ENCODE results near the gene HMGXB4.
A peak's percentile ranks its signal among the peaks of the same experiment; 100 is the strongest.

HMGXB4 gene, protein sequence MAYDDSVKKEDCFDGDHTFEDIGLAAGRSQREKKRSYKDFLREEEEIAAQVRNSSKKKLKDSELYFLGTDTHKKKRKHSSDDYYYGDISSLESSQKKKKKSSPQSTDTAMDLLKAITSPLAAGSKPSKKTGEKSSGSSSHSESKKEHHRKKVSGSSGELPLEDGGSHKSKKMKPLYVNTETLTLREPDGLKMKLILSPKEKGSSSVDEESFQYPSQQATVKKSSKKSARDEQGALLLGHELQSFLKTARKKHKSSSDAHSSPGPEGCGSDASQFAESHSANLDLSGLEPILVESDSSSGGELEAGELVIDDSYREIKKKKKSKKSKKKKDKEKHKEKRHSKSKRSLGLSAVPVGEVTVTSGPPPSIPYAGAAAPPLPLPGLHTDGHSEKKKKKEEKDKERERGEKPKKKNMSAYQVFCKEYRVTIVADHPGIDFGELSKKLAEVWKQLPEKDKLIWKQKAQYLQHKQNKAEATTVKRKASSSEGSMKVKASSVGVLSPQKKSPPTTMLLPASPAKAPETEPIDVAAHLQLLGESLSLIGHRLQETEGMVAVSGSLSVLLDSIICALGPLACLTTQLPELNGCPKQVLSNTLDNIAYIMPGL

DNA sequence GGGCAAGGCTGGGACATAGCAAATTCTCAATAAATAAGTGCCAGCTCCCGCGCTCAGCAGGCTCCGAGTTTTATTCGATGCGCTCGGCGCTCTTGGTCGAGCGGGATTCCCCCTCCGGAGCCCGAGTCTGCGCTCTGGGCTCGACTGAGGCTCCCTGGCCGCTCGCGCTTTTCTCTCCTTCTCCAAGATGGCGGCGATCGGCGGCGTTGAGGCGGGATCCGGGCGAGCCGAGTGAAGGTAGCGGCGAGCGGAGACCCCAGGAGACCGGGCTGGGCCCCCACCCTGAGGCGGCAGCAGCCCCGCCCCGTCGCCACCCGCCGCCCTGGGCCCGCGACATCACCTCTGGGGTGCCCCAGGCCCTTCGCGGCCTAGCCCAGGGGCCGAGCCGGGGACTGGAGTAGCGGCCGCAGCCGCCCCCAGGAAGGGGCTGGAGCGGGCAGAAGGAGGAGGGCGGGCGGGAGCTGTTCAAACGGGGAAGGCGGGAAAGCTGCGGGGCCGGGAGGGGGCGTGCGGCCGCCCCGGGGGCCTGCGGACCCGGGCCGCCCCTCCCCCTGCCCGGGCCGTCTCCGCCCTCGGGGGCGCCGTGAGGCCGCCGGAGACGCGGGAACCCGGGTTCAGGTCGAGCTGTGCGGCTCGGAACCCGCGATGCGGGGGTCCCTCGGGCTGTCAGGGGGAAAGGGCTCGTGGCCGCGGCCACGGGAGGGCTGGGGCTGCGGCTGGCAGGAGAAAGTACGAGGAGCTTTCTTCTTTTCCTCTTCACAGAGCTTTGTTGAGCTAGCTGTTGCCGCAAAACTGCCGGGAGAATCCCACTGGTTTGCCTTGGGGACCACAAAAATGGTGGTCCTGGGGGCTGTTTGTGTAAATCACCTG is at the start of gene HMGXB4:
TSS of gene HMGXB4 (plus strand) at position 173 of the 870 bp plus-strand sequence. CDS start 4,898 bp downstream, outside the sequence.
- H3K36me3 ChIP-seq (ENCODE audit: control insufficient read depth, low read depth, low read length): peaks cover 27% of the 10 kb centered on the region
- peaks cover 12% of the 10 kb centered on the region for H3K4me1 ChIP-seq (ENCODE audit: control insufficient read depth, low read depth, low read length)
- H3K9ac ChIP-seq (ENCODE audit: low read length): peak within 1 kb of the TSS; percentile 91
- peak within 1 kb of the TSS; percentile 76 for H3K27ac ChIP-seq (ENCODE audit: low read length)
- H3K4me3 ChIP-seq (ENCODE audit: low read length): peak within 1 kb of the TSS; percentile 94
- H3K27me3 ChIP-seq (ENCODE audit: control insufficient read depth, insufficient read depth, low read length): no peaks in the 10 kb centered on the region
- no peaks in the 10 kb centered on the region for H3K9me3 ChIP-seq (ENCODE audit: control insufficient read depth, low read depth, low read length)

DNA sequence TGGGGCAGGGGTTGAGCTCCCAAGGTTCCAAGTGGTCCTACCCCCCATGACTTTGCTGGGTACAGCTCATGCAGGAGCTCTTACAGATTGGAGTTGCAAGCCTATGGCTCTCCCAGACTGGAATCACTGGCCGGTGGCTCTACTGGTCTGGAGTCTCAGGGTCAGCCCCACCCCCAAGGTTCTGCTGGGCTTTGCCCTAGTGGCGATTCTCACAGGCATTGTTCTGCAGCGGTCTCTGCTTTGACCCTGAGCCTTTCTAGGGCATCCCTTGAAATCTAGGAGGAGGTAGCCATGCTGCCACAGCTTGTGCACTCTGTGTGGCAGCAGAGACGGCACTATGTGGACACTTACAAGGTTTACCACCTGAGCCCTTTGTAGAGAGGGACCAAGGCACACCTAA is 49.3 kb upstream of the HMGXB4 start:
- Histone ChIP-seq H3K4me3 (ENCODE audit: low read length) (no peak overlapping the region), H3K27me3 (ENCODE audit: control insufficient read depth, insufficient read depth, low read length) (no peaks in the 10 kb centered on the region), H3K36me3 (ENCODE audit: control insufficient read depth, low read depth, low read length) (no peaks in the 10 kb centered on the region), H3K4me1 (ENCODE audit: control insufficient read depth, low read depth, low read length) (no peaks in the 10 kb centered on the region), H3K27ac (ENCODE audit: low read length) (no peak overlapping the region), H3K9me3 (ENCODE audit: control insufficient read depth, low read depth, low read length) (no peaks in the 10 kb centered on the region), H3K9ac (ENCODE audit: low read length) (no peak overlapping the region)

DNA sequence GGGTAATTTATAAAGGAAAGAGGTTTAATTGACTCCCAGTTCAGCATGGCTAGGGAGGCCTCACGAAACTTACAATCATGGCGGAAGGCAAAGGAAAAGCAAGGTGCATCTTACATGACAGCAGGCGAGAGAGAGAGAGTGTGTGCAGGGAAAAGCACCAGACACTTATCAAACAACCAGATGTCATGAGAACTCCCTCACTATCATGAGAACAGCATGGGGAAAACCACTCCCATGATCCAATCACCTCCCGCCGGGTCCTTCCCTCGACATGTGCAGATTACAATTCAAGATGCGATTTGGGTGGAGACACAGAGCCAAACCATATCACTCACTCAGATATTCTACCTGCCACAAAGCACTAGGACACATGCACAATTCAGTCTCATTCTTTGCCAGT is 48.1 kb upstream of the HMGXB4 start:
- Histone ChIP-seq H3K4me1 (ENCODE audit: control insufficient read depth, low read depth, low read length) (no peaks in the 10 kb centered on the region), H3K27me3 (ENCODE audit: control insufficient read depth, insufficient read depth, low read length) (no peaks in the 10 kb centered on the region), H3K9ac (ENCODE audit: low read length) (no peak overlapping the region), H3K4me3 (ENCODE audit: low read length) (no peak overlapping the region), H3K9me3 (ENCODE audit: control insufficient read depth, low read depth, low read length) (no peaks in the 10 kb centered on the region), H3K36me3 (ENCODE audit: control insufficient read depth, low read depth, low read length) (no peaks in the 10 kb centered on the region), H3K27ac (ENCODE audit: low read length) (no peak overlapping the region)

DNA sequence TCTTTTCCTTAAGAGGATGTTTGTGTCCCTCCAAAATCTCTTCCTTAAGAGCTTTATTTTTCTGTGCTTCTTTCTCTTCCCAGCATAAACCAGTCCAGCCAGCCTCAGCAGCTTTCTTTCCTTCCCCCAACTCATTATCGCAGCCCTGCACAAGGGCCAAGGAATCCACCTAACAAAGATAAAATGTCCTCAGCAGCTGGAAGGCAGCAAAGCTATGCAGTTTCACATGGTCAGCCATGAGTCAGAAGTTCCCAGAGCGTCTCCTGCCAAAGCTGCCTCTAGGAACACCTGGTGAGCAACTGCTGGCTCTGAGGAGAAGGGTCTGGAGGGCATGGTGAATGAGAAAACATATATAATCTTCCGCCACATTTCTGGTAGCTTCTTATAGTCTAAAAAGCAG is 45.3 kb upstream of the HMGXB4 start:
- Histone ChIP-seq H3K36me3 (ENCODE audit: control insufficient read depth, low read depth, low read length) (no peaks in the 10 kb centered on the region), H3K4me3 (ENCODE audit: low read length) (no peak overlapping the region), H3K27ac (ENCODE audit: low read length) (no peak overlapping the region), H3K9me3 (ENCODE audit: control insufficient read depth, low read depth, low read length) (no peaks in the 10 kb centered on the region), H3K9ac (ENCODE audit: low read length) (no peak overlapping the region), H3K27me3 (ENCODE audit: control insufficient read depth, insufficient read depth, low read length) (no peaks in the 10 kb centered on the region), H3K4me1 (ENCODE audit: control insufficient read depth, low read depth, low read length) (no peaks in the 10 kb centered on the region)

DNA sequence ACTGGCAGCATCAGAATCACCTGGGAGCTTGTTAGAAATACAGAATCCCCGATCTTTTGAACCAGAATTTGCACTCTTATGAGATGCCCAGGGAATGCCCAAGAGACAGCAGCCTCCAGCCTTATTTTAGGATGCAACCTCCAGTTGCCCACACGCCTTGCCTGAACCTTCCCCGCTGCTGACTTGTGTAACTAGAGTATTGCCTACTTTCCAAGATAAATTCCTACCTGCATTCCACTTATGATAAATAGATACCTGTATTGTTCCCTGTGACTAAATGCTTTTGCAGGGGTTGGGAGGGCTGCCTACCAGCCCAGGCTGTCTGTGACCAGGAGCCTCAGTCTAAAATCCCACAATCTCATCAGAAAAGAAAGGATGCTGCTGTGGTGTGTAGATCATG is 44.3 kb upstream of the HMGXB4 start:
- Histone ChIP-seq H3K27me3 (ENCODE audit: control insufficient read depth, insufficient read depth, low read length) (no peaks in the 10 kb centered on the region), H3K27ac (ENCODE audit: low read length) (no peak overlapping the region), H3K9me3 (ENCODE audit: control insufficient read depth, low read depth, low read length) (no peaks in the 10 kb centered on the region), H3K36me3 (ENCODE audit: control insufficient read depth, low read depth, low read length) (no peaks in the 10 kb centered on the region), H3K9ac (ENCODE audit: low read length) (no peak overlapping the region), H3K4me1 (ENCODE audit: control insufficient read depth, low read depth, low read length) (no peaks in the 10 kb centered on the region), H3K4me3 (ENCODE audit: low read length) (no peak overlapping the region)

GRCh38 chr22:35214968-35215367 is 42.3 kb upstream of the HMGXB4 start:
- Histone ChIP-seq H3K9ac (ENCODE audit: low read length) (no peak overlapping the region), H3K4me3 (ENCODE audit: low read length) (no peak overlapping the region), H3K4me1 (ENCODE audit: control insufficient read depth, low read depth, low read length) (no peaks in the 10 kb centered on the region), H3K36me3 (ENCODE audit: control insufficient read depth, low read depth, low read length) (no peaks in the 10 kb centered on the region), H3K27me3 (ENCODE audit: control insufficient read depth, insufficient read depth, low read length) (no peaks in the 10 kb centered on the region), H3K27ac (ENCODE audit: low read length) (no peak overlapping the region), H3K9me3 (ENCODE audit: control insufficient read depth, low read depth, low read length) (no peaks in the 10 kb centered on the region)

GRCh38 chr22:35215993-35216392 is 41.3 kb upstream of the HMGXB4 start:
- H3K9ac ChIP-seq (ENCODE audit: low read length): no peak overlapping the region
- no peak overlapping the region for H3K4me3 ChIP-seq (ENCODE audit: low read length)
- H3K9me3 ChIP-seq (ENCODE audit: control insufficient read depth, low read depth, low read length): no peaks in the 10 kb centered on the region
- no peaks in the 10 kb centered on the region for H3K36me3 ChIP-seq (ENCODE audit: control insufficient read depth, low read depth, low read length)
- no peak overlapping the region for H3K27ac ChIP-seq (ENCODE audit: low read length)
- H3K27me3 ChIP-seq (ENCODE audit: control insufficient read depth, insufficient read depth, low read length): no peaks in the 10 kb centered on the region
- H3K4me1 ChIP-seq (ENCODE audit: control insufficient read depth, low read depth, low read length): no peaks in the 10 kb centered on the region

GRCh38 chr22:35217527-35217926 is 39.8 kb upstream of the HMGXB4 start:
- Histone ChIP-seq H3K9ac (ENCODE audit: low read length) (no peak overlapping the region), H3K27me3 (ENCODE audit: control insufficient read depth, insufficient read depth, low read length) (no peaks in the 10 kb centered on the region), H3K9me3 (ENCODE audit: control insufficient read depth, low read depth, low read length) (no peaks in the 10 kb centered on the region), H3K27ac (ENCODE audit: low read length) (no peak overlapping the region), H3K4me3 (ENCODE audit: low read length) (no peak overlapping the region), H3K4me1 (ENCODE audit: control insufficient read depth, low read depth, low read length) (no peaks in the 10 kb centered on the region), H3K36me3 (ENCODE audit: control insufficient read depth, low read depth, low read length) (no peaks in the 10 kb centered on the region)

DNA sequence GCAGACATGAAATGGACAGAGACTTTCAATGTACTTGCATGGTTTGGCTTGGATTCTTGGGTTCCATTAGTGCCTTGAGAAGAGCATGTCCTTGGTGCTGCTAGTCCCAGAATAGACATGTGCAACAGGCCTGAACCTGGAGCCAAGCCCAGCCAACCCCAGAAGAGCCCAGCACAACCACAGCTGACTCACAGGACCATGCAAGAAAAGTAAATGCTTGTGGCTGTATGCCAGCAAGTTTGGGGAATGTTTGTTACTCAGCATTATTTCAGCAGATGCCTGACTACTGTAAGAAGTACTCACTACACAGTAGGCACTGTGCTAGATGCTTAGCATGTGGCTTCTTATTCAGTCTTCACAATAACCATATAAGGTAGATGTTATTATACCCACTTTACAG is 39.2 kb upstream of the HMGXB4 start:
- H3K27me3 ChIP-seq (ENCODE audit: control insufficient read depth, insufficient read depth, low read length): no peaks in the 10 kb centered on the region
- H3K36me3 ChIP-seq (ENCODE audit: control insufficient read depth, low read depth, low read length): no peaks in the 10 kb centered on the region
- no peaks in the 10 kb centered on the region for H3K9me3 ChIP-seq (ENCODE audit: control insufficient read depth, low read depth, low read length)

DNA sequence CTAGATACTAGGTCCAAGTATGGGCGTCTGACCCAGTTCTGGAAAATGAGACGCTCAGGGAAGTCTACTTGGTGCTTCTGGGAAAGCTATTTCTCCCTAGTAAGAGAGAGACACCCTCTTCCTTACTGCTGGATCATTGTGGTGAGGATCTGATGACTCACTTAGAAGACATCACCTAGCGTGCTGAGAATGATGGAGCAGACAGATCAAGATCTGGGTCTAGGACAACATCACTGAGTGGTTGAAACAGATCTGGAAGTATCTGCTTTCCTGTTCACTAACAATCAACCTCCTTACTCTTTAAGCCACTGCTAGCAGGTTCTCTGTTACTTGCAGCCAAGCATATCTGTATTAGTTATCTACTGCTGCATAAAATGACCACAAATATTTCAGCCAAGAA is 38.3 kb upstream of the HMGXB4 start:
- no peak overlapping the region for H3K27ac ChIP-seq (ENCODE audit: low read length)
- no peaks in the 10 kb centered on the region for H3K9me3 ChIP-seq (ENCODE audit: control insufficient read depth, low read depth, low read length)
- H3K36me3 ChIP-seq (ENCODE audit: control insufficient read depth, low read depth, low read length): no peaks in the 10 kb centered on the region
- no peaks in the 10 kb centered on the region for H3K27me3 ChIP-seq (ENCODE audit: control insufficient read depth, insufficient read depth, low read length)
- no peak overlapping the region for H3K9ac ChIP-seq (ENCODE audit: low read length)
- H3K4me1 ChIP-seq (ENCODE audit: control insufficient read depth, low read depth, low read length): no peaks in the 10 kb centered on the region
- no peak overlapping the region for H3K4me3 ChIP-seq (ENCODE audit: low read length)

More for the DNA sequence above, 39.2 kb upstream of the HMGXB4 start:
- Histone ChIP-seq H3K4me3 (ENCODE audit: low read length) (no peak overlapping the region), H3K9ac (ENCODE audit: low read length) (no peak overlapping the region), H3K4me1 (ENCODE audit: control insufficient read depth, low read depth, low read length) (no peaks in the 10 kb centered on the region), H3K27ac (ENCODE audit: low read length) (no peak overlapping the region)

DNA sequence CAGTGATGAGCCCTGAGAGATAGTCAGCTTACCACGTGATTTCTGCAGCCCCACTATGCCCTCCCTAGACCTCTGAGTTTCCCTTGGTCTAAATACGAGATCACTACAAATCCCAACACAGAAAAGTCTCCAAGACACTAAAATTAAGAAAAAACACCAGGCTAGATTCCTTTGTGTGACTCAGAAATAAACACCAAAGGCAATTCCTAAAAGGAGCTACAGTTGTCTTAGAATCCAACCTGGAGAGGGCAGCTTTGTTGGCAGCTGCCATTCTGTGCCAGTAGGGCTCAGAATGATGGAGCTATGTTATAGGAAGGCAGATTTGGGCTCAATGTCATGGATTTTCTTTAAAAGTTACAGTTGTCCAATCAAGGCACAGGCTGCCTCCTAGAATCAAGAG is 37.1 kb upstream of the HMGXB4 start:
- Histone ChIP-seq H3K9ac (ENCODE audit: low read length) (no peak overlapping the region), H3K4me3 (ENCODE audit: low read length) (no peak overlapping the region), H3K27ac (ENCODE audit: low read length) (no peak overlapping the region), H3K36me3 (ENCODE audit: control insufficient read depth, low read depth, low read length) (no peaks in the 10 kb centered on the region), H3K9me3 (ENCODE audit: control insufficient read depth, low read depth, low read length) (no peaks in the 10 kb centered on the region), H3K27me3 (ENCODE audit: control insufficient read depth, insufficient read depth, low read length) (no peaks in the 10 kb centered on the region), H3K4me1 (ENCODE audit: control insufficient read depth, low read depth, low read length) (no peaks in the 10 kb centered on the region)

Measured in iPS-18a (cell line).